ENCODE measurements around the gene PDK1. TPM values are rescaled to one million over a fixed set of nuclear protein-coding genes. Genes with fewer than 3 reads are reported as not detected.

PDK1 gene
- total RNA-seq (ENCODE audit: low replicate concordance): 10.5 and 11.5 TPM in 2 replicates
- long read RNA-seq, full-length matches to known transcripts: 5 of 12 reads
- long read RNA-seq, partial matches to known transcripts: 3 of 12 reads
- long read RNA-seq, other reads (novel, unspliced or antisense): 4 of 12 reads

DNA sequence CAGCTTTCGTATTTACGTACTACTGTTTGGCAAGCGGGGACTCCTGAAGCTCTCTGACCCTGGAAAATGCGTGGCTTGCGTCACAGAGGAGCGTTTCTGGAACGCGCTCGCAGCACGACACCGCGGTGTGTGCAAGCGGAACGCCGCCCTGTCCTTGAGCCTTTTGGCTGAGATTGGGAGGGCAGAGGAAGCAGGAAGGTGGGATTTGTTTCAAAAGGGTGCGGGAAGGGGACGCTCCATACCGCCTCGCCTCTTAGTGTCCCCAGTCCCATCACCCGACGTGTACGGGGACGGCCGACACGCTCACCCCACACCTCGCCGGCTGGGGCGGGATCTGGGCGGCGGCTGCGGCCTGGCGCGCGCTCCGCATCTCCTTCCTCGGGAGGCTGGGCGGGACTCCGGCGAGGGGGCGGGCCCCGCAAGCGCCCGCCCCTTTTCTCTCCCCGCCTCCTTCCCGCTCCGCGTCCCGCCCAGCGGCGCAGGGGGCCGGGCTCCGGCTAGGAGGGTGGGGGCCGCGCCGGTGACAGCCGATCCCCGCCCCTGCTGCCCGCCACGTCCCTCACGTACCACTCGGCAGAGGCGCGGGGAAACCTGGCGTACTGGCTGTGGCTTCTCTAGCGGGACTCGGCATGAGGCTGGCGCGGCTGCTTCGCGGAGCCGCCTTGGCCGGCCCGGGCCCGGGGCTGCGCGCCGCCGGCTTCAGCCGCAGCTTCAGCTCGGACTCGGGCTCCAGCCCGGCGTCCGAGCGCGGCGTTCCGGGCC, at the start of gene PDK1:
TSS of gene PDK1 (plus strand) at position 569 of the 762 bp plus-strand sequence. CDS start at position 630, 61 bp downstream.
- peak; percentile 94 for DNase-seq (ENCODE audit: extremely low spot score, unreplicated experiment)
- H3K27me3 Mint-ChIP-seq: peaks cover 8% of the 10 kb centered on the region
- peaks cover 30% of the 10 kb centered on the region for H3K4me1 Mint-ChIP-seq (ENCODE audit: unreplicated experiment)
- peak within 1 kb of the TSS; percentile 95 for H3K27ac Mint-ChIP-seq
- TF ChIP-seq, protein P1, sequence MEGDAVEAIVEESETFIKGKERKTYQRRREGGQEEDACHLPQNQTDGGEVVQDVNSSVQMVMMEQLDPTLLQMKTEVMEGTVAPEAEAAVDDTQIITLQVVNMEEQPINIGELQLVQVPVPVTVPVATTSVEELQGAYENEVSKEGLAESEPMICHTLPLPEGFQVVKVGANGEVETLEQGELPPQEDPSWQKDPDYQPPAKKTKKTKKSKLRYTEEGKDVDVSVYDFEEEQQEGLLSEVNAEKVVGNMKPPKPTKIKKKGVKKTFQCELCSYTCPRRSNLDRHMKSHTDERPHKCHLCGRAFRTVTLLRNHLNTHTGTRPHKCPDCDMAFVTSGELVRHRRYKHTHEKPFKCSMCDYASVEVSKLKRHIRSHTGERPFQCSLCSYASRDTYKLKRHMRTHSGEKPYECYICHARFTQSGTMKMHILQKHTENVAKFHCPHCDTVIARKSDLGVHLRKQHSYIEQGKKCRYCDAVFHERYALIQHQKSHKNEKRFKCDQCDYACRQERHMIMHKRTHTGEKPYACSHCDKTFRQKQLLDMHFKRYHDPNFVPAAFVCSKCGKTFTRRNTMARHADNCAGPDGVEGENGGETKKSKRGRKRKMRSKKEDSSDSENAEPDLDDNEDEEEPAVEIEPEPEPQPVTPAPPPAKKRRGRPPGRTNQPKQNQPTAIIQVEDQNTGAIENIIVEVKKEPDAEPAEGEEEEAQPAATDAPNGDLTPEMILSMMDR (conservative IDR thresholded peaks at IDR 0.05): no peak
- H3K4me3 Mint-ChIP-seq: peak within 1 kb of the TSS; percentile 94
- no peaks in the 10 kb centered on the region for H3K9me3 Mint-ChIP-seq
- H3K36me3 Mint-ChIP-seq: no peaks in the 10 kb centered on the region

DNA sequence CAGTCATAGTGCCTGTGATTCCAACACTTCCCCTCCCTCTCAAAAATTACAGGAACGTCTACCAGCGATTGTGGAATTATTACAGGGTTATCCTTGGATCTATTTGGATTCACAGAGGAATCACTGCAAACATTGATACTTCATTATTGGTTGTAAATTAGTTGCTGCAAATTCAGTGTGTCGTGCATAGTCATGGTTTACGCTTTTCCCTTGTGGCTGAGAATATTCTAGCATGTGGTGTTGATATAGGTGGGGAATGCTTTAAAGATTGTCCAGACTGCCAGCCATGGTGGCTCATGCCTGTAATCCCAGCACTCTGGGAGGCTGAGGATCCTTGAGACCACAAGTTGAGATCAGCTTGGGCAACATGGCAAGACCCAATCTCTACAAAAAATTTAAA, 48.7 kb upstream of the PDK1 start:
- Mint-ChIP-seq H3K4me3 (no peak overlapping the region), H3K9me3 (peaks cover 7% of the 10 kb centered on the region), H3K27ac (no peak overlapping the region), H3K4me1 (ENCODE audit: unreplicated experiment) (no peaks in the 10 kb centered on the region), H3K27me3 (no peaks in the 10 kb centered on the region), H3K36me3 (no peaks in the 10 kb centered on the region)
- DNase-seq (ENCODE audit: extremely low spot score, unreplicated experiment): no peak
- TF ChIP-seq, protein P1 (conservative IDR thresholded peaks at IDR 0.05): no peak

DNA sequence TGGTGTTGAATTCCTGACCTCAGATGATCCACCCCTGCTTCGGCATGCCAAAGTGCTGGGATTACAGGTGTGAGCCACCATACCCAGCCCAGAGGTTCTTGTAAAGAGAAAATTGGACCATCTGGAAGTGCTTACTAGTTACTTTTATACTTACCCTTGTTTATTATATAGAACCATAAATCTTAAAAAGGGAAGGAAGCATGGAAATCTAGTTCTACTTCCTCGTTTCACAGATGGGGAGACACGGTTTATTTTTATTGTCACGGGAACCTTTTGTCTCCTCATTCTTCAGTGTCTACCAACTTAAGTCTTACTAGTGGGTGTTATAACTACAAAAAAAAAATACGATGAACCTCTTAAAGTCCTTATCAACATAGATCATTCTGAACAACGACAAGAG, 45.8 kb upstream of the PDK1 start:
- Mint-ChIP-seq H3K36me3 (no peaks in the 10 kb centered on the region), H3K4me3 (no peak overlapping the region), H3K27ac (no peak overlapping the region), H3K9me3 (peaks cover 12% of the 10 kb centered on the region), H3K27me3 (no peaks in the 10 kb centered on the region), H3K4me1 (ENCODE audit: unreplicated experiment) (no peaks in the 10 kb centered on the region)
- DNase-seq (ENCODE audit: extremely low spot score, unreplicated experiment): no peak
- TF ChIP-seq, protein P1 (conservative IDR thresholded peaks at IDR 0.05): no peak

DNA sequence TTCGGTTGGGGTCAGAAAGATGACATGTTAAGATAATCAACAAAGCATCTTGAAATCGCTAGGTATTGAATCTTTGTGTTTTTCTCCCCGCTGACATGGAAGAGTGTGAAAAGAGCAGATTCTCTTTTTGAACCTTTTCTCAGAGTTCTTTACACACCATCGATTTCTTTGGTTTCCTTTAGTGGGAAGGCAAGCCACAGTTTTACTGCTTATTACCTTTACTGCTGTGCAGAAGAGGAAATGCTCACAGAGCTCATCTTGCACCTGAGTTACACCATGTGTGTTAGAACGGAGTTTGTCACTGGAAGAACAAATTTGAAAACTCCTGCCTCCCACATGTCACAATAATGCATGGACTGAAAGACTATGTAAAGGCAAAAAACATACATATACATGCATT, 45.3 kb upstream of the PDK1 start:
- Mint-ChIP-seq H3K36me3 (no peaks in the 10 kb centered on the region), H3K4me3 (no peak overlapping the region), H3K27ac (no peak overlapping the region), H3K9me3 (peaks cover 12% of the 10 kb centered on the region), H3K4me1 (ENCODE audit: unreplicated experiment) (no peaks in the 10 kb centered on the region), H3K27me3 (no peaks in the 10 kb centered on the region)
- TF ChIP-seq, protein P1 (conservative IDR thresholded peaks at IDR 0.05): no peak
- DNase-seq (ENCODE audit: extremely low spot score, unreplicated experiment): no peak

DNA sequence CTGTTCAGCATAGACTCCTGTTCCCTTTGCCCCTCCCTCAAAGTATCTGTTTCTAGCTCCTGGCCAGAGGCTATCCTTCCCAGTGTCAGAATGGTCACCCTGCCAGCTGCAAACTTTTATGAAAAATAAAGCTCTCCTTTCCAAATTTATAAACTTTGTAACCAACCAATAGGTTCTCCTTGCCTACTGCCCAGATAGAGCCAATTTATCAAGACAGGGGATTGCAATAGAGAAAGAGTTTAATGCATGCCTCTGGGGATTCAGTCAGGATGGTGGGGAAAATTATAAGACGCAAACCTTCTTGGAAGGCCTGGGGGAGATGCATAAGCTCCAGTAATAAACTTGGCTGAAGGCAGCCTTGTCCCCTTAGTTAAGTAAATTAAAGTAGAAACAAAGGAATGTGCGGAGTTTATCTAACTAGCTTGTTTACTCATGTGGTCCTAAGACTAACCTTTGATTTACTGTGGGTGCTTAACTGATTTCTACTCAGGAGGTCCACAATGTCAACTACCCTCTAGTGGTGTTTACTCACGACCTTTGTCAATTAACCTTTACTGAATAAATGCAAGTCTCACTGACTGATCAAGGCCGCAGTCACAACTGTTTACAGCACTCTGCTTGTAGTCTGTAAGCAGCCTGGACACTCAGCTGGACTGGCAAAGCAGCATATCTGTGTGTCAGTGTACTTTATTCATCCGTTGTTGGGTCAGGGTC, 42.9 kb upstream of the PDK1 start:
- no peaks in the 10 kb centered on the region for H3K36me3 Mint-ChIP-seq
- no peak overlapping the region for H3K27ac Mint-ChIP-seq
- no peak overlapping the region for H3K4me3 Mint-ChIP-seq
- no peaks in the 10 kb centered on the region for H3K4me1 Mint-ChIP-seq (ENCODE audit: unreplicated experiment)
- TF ChIP-seq, protein P1 (conservative IDR thresholded peaks at IDR 0.05): no peak
- H3K9me3 Mint-ChIP-seq: peaks cover 17% of the 10 kb centered on the region
- no peaks in the 10 kb centered on the region for H3K27me3 Mint-ChIP-seq
- no peak for DNase-seq (ENCODE audit: extremely low spot score, unreplicated experiment)
